HepG2 (cell line): Measurements from ENCODE around the gene SRGAP3.

Source experiments
- EHMT2 ChIP-seq: fragments of 200-600 bp; sonication (generic); IDR thresholded peaks from 2 replicates; pipeline ENCODE4 v1.7.0; 2017; ENCODE audit warnings: antibody characterized with exemption, low read depth, low read length, borderline replicate concordance
- FOXA1 ChIP-seq, 2 experiments: fragments of 450-650 bp in 1 of 2; sonication (generic) in 1 of 2; formaldehyde crosslinking in 1 of 2; IDR thresholded peaks; 2 replicates each; pipeline versions ENCODE4 v1.4.0 to v1.6.1; 2016 to 2020; ENCODE audit warnings: missing genetic modification reagents in 1 of 2
- IKZF1 ChIP-seq: fragments of 450-650 bp; IDR thresholded peaks from 2 replicates; pipeline ENCODE4 v1.7.1; 2016
- YY1 ChIP-seq: IDR thresholded peaks from 2 replicates; pipeline ENCODE4 v1.6.1; 2011; ENCODE audit warnings: low read length, low read depth, moderate library complexity, mild to moderate bottlenecking; ENCODE audit not compliant: insufficient read depth, insufficient replicate concordance
- ZNF3 ChIP-seq: IDR thresholded peaks from 2 replicates; pipeline ENCODE4 v1.7.0; 2017; ENCODE audit warnings: inconsistent platforms
- ZNF331 ChIP-seq: sonication (generic); formaldehyde crosslinking; IDR thresholded peaks from 2 replicates; pipeline ENCODE4 v1.4.0; 2020; ENCODE audit warnings: missing genetic modification reagents
- ZNF737 ChIP-seq: sonication (generic); formaldehyde crosslinking; IDR thresholded peaks from 2 replicates; pipeline ENCODE4 v1.5.0; 2020; ENCODE audit warnings: missing genetic modification reagents, mild to moderate bottlenecking, borderline replicate concordance
- ZNF747 ChIP-seq: sonication (generic); formaldehyde crosslinking; IDR thresholded peaks from 2 replicates; pipeline ENCODE4 v1.8.1; 2023; ENCODE audit warnings: missing genetic modification reagents, mild to moderate bottlenecking, borderline replicate concordance
- TF ChIP-seq, protein P1 (sequence below): sonication (generic); formaldehyde crosslinking; IDR thresholded peaks from 2 replicates; pipeline ENCODE4 v1.5.0; 2020; ENCODE audit warnings: mild to moderate bottlenecking, missing genetic modification reagents, moderate library complexity
- TF ChIP-seq, protein P2 (sequence below): sonication (generic); formaldehyde crosslinking; IDR thresholded peaks from 2 replicates; pipeline ENCODE4 v1.8.0; 2022; ENCODE audit warnings: missing genetic modification reagents, mild to moderate bottlenecking, inconsistent platforms, borderline replicate concordance

DNA sequence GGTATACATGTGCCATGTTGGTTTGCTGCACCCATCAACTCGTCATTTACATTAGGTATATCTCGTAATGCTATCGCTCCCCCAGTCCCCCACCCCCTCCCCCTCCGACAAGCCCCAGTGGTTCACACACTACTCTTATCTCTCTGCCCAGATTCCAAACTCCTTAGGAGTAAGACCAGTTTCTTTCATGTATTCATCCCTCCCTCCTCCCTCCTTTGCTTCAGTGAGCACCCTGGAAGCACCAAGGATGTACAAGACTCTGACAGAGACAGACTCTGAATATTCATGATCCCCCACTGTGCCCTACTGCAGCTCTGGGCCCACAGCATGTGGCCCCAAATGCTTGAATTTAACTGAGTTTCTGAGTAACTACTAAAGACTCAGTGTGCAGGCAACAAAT, 172.4 kb downstream of the SRGAP3 start:
- TF ChIP-seq, protein P1, sequence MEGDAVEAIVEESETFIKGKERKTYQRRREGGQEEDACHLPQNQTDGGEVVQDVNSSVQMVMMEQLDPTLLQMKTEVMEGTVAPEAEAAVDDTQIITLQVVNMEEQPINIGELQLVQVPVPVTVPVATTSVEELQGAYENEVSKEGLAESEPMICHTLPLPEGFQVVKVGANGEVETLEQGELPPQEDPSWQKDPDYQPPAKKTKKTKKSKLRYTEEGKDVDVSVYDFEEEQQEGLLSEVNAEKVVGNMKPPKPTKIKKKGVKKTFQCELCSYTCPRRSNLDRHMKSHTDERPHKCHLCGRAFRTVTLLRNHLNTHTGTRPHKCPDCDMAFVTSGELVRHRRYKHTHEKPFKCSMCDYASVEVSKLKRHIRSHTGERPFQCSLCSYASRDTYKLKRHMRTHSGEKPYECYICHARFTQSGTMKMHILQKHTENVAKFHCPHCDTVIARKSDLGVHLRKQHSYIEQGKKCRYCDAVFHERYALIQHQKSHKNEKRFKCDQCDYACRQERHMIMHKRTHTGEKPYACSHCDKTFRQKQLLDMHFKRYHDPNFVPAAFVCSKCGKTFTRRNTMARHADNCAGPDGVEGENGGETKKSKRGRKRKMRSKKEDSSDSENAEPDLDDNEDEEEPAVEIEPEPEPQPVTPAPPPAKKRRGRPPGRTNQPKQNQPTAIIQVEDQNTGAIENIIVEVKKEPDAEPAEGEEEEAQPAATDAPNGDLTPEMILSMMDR: no peak
- TF ChIP-seq ZNF3: no peak
- TF ChIP-seq, protein P2, sequence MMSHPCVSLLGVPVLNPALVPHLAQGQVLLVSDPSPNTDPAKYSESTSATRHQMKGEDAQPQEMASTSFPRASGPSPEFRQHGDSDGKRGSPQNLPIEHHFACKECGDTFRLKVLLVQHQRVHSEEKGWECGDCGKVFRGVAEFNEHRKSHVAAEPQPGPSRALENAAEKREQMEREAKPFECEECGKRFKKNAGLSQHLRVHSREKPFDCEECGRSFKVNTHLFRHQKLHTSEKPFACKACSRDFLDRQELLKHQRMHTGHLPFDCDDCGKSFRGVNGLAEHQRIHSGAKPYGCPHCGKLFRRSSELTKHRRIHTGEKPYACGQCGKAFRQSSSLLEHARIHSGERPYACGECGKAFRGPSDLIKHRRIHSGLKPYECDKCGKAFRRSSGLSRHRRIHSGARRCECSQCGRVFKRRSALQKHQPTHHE (CRISPR knock-in tag): no peak
- TF ChIP-seq ZNF331 (CRISPR knock-in tag): no peak
- TF ChIP-seq FOXA1 (IDR thresholded peaks at IDR 0.05): no peak
- TF ChIP-seq FOXA1 (CRISPR knock-in tag; IDR thresholded peaks at IDR 0.05): no peak
- no peak for TF ChIP-seq ZNF747 (CRISPR knock-in tag)
- no peak for TF ChIP-seq ZNF737 (CRISPR knock-in tag)
- TF ChIP-seq IKZF1: no peak
- no peak for TF ChIP-seq EHMT2
- TF ChIP-seq YY1: no peak
